GM23248 (cell line): ENCODE measurements around the gene SWAP70. TPM values are rescaled to one million over a fixed set of nuclear protein-coding genes. Genes with fewer than 3 reads are reported as not detected.
A peak's percentile ranks its signal among the peaks of the same experiment; 100 is the strongest.

Source experiments
- DNase-seq: peaks from one replicate; pipeline ENCODE4 v3.0.0-alpha.2; 2015
- H2AFZ ChIP-seq: fragments of 200-600 bp; sonication (generic); 2 replicates; pipeline ENCODE4 v1.6.1; 2016; ENCODE audit warnings: antibody characterized with exemption
- H3F3A ChIP-seq: fragments of 200-600 bp; sonication (generic); 2 replicates; pipeline ENCODE4 v1.6.1; 2016; ENCODE audit warnings: mild to moderate bottlenecking, antibody characterized with exemption, mixed run types; ENCODE audit not compliant: insufficient read depth
- H3K27ac ChIP-seq: fragments of 200-600 bp; sonication (generic); 2 replicates; pipeline ENCODE4 v1.5.1; 2016; ENCODE audit warnings: mild to moderate bottlenecking
- H3K27me3 ChIP-seq: fragments of 200-600 bp; sonication (generic); replicated peaks from 2 replicates; pipeline ENCODE4 v1.6.1; 2016; ENCODE audit warnings: mild to moderate bottlenecking; ENCODE audit not compliant: insufficient read depth
- H3K36me3 ChIP-seq: fragments of 200-600 bp; sonication (generic); 2 replicates; pipeline ENCODE4 v1.6.1; 2016; ENCODE audit warnings: low read depth, mild to moderate bottlenecking
- H3K4me1 ChIP-seq: fragments of 200-600 bp; sonication (generic); 2 replicates; pipeline ENCODE4 v1.6.1; 2016; ENCODE audit warnings: mild to moderate bottlenecking; ENCODE audit not compliant: insufficient read depth
- H3K4me2 ChIP-seq: fragments of 200-600 bp; sonication (generic); one replicate; pipeline ENCODE4 v1.6.1; 2016; ENCODE audit warnings: mild to moderate bottlenecking; ENCODE audit not compliant: unreplicated experiment
- H3K4me3 ChIP-seq: fragments of 200-600 bp; sonication (generic); 2 replicates; pipeline ENCODE4 v1.5.1; 2016; ENCODE audit warnings: mild to moderate bottlenecking
- H3K79me2 ChIP-seq: fragments of 200-600 bp; sonication (generic); 2 replicates; pipeline ENCODE4 v1.6.1; 2016; ENCODE audit warnings: mild to moderate bottlenecking; ENCODE audit not compliant: insufficient read depth
- H3K9ac ChIP-seq: fragments of 200-600 bp; sonication (generic); 2 replicates; pipeline ENCODE4 v1.6.1; 2016; ENCODE audit warnings: mild to moderate bottlenecking
- H3K9me2 ChIP-seq: fragments of 200-600 bp; sonication (generic); 2 replicates; pipeline ENCODE4 v1.6.1; 2016; ENCODE audit warnings: mixed run types, mild to moderate bottlenecking, moderate library complexity; ENCODE audit not compliant: insufficient read depth
- H3K9me3 ChIP-seq: fragments of 200-600 bp; sonication (generic); one replicate; pipeline ENCODE4 v1.6.1; 2017; ENCODE audit warnings: low read depth
- H4K20me1 ChIP-seq: fragments of 200-600 bp; sonication (generic); 2 replicates; pipeline ENCODE4 v1.6.0; 2016; ENCODE audit not compliant: insufficient read depth
- EZH2 ChIP-seq: fragments of 200-600 bp; sonication (generic); IDR thresholded peaks from 2 replicates; pipeline ENCODE4 v1.6.1; 2018; ENCODE audit warnings: antibody characterized with exemption, mild to moderate bottlenecking; ENCODE audit not compliant: insufficient read depth, poor library complexity, severe bottlenecking
- EZH2phosphoT487 ChIP-seq: fragments of 200-600 bp; sonication (generic); IDR thresholded peaks from 2 replicates; pipeline ENCODE4 v1.6.1; 2018; ENCODE audit warnings: antibody characterized with exemption, moderate library complexity, mild to moderate bottlenecking, low read depth; ENCODE audit not compliant: insufficient read depth
- WGBS, 2 experiments: methylation state at CpG; one replicate each; pipeline ENCODE4 v1.1.6; 2015 to 2017; ENCODE audit warnings: low lambda C conversion rate in 2 of 2, low coverage in 1 of 2; ENCODE audit errors: missing lambda C conversion rate in 2 of 2; 5-methylcytosine and 5-hydroxymethylcytosine counted together
- in situ Hi-C: fragments of 300-500 bp; cut with MboI; formaldehyde crosslinking; loops from 2 replicates; pipeline ENCODE4 v1.15.0; 2020
- polyA plus RNA-seq: library from polyadenylated mRNA; unstranded; fragments of >200 nt; fragmentation: Nextera tagmentation; extraction: Ambion mirVana; gene quantifications from 2 replicates; pipeline ENCODE4 v1.2.1, GENCODE V29; 2016
- total RNA-seq: library from RNA; depleted of rRNA; stranded (reverse); fragments of >200 nt; shearing (Covaris generic); gene quantifications from 2 replicates; pipeline ENCODE4 v1.2.3, GENCODE V29; 2014

SWAP70 gene
- total and polyA plus RNA-seq, 2 experiments from 2014 or later: 46.4 to 73.3 TPM

GRCh38 chr11:9773524-9773923, 109.6 kb downstream of the SWAP70 start:
- no peak overlapping the region for H2AFZ ChIP-seq
- DNase-seq: no peak
- 0 out of 2 replicates have a peak overlapping the region, but pooled peaks have one; percentile 53 for H3K27ac ChIP-seq
- in situ Hi-C loops: no loop called here
- no peaks in the 10 kb centered on the region for H4K20me1 ChIP-seq
- H3K4me3 ChIP-seq: no peak overlapping the region
- H3K9ac ChIP-seq: no peak overlapping the region
- peaks cover 11% of the 10 kb centered on the region; the same call in 1 of the 2 replicates for H3K79me2 ChIP-seq
- TF ChIP-seq EZH2phosphoT487 (no peak), EZH2 (no peak)
- H3K27me3 ChIP-seq: no peaks in the 10 kb centered on the region
- peaks cover 31% of the 10 kb centered on the region for H3K4me1 ChIP-seq
- H3F3A ChIP-seq: peaks cover 34% of the 10 kb centered on the region
- H3K9me2 ChIP-seq: no peaks in the 10 kb centered on the region
- 86 to 90% methylated on average over 2 of the region's 2 CpGs for whole genome bisulfite sequencing, 2 experiments
- H3K36me3 ChIP-seq: no peaks in the 10 kb centered on the region; the same call in 1 of the 2 replicates
- no peaks in the 10 kb centered on the region for H3K9me3 ChIP-seq
- no peak overlapping the region for H3K4me2 ChIP-seq

- H3K4me2 ChIP-seq: no peak overlapping the region
- H3K36me3 ChIP-seq: no peaks in the 10 kb centered on the region; the same call in 1 of the 2 replicates
- peaks cover 14% of the 10 kb centered on the region; the same call in 1 of the 2 replicates for H3K79me2 ChIP-seq
- H3F3A ChIP-seq: peaks cover 34% of the 10 kb centered on the region
- no peak overlapping the region for H3K9ac ChIP-seq
- TF ChIP-seq EZH2: no peak
- TF ChIP-seq EZH2phosphoT487: no peak
- peak overlapping the region; percentile 53 for H3K27ac ChIP-seq
- no peak overlapping the region for H3K4me3 ChIP-seq
- no peaks in the 10 kb centered on the region for H3K9me3 ChIP-seq
- no peak overlapping the region for H2AFZ ChIP-seq
- H3K9me2 ChIP-seq: no peaks in the 10 kb centered on the region
- no peaks in the 10 kb centered on the region for H4K20me1 ChIP-seq
- no peaks in the 10 kb centered on the region for H3K27me3 ChIP-seq
- in situ Hi-C loops: no loop called here
- H3K4me1 ChIP-seq: peaks cover 31% of the 10 kb centered on the region
- DNase-seq: no peak
Measured at GRCh38 chr11:9774109-9774508, 110.2 kb downstream of the SWAP70 start.

DNA sequence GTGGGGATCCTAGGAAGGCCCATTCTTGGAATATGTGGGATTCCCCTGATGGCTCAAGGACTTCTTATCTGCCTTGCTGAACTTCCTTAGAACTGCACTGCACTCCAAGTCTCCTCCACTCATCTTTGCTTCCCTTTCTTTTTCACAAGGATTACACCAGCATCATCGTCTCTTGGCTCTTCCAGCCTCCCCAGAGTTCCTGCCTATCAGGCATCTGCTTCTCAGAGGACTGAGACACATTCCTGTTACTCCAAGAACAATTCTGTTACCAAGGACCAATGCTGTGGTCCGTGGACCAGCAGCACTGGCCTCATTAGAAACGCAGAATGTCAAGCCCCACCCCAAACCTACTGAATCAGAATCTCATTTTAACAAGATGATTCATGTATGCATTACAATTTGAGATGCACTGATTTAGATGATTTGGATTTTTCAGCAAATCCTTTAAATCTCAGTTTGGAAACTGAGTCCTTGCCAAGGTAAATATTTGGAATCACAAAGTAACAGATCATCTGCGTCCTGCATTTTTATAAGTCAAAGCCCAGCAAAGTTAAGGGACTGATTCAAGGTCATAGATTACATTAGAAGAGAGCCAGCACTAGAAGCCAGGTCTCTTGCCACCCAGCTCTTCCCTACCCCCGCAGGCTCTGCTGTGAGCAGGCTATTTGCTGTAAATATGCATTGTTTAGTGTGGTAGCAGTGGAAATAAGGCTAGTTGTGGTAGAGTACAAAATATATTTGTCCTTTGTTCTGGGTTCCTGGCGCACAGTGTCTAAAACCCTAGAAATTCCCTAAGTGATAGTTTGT, 110.9 kb downstream of the SWAP70 start:
- TF ChIP-seq EZH2: no peak
- TF ChIP-seq EZH2phosphoT487: no peak
- in situ Hi-C loops: no loop called here
- peak overlapping the region; percentile 0; the same call in 1 of the 2 replicates for H3K9ac ChIP-seq

DNA sequence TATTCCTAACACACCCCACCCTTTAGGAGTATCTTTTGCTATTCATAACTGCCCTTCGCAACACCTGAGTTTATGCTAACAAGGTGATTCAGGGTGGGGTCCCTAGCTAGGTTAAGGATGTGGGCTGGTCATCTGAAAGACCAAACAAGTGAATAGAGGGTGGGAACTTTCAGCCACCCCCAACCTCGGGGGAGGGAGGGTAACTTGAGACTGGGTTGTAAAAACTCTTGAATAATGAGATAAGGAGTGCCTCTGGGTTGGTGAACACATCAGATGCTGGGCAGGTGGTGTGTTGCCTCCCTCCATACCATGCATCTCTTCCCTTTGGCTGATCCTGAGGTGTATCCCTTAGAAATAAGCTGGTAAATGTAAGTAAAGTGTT, 111.5 kb downstream of the SWAP70 start:
- H3K4me2 ChIP-seq: peak overlapping the region; percentile 50
- no peaks in the 10 kb centered on the region for H3K27me3 ChIP-seq
- in situ Hi-C loops: no loop called here
- no peak overlapping the region for H3K9ac ChIP-seq
- H2AFZ ChIP-seq: no peak overlapping the region
- H3K79me2 ChIP-seq: peaks cover 14% of the 10 kb centered on the region; the same call in 1 of the 2 replicates
- TF ChIP-seq EZH2 (no peak), EZH2phosphoT487 (no peak)
- H3K9me2 ChIP-seq: no peaks in the 10 kb centered on the region
- peaks cover 31% of the 10 kb centered on the region for H3K4me1 ChIP-seq
- peaks cover 11% of the 10 kb centered on the region; the same call in 1 of the 2 replicates for H3K36me3 ChIP-seq
- H4K20me1 ChIP-seq: no peaks in the 10 kb centered on the region
- H3F3A ChIP-seq: peaks cover 34% of the 10 kb centered on the region
- no peak for DNase-seq
- H3K27ac ChIP-seq: peak overlapping the region; percentile 53
- WGBS, 2 experiments: 62 to 78% methylated on average over 2 of the region's 2 CpGs
- no peaks in the 10 kb centered on the region for H3K9me3 ChIP-seq
- H3K4me3 ChIP-seq: no peak overlapping the region

More for the DNA sequence above, 110.9 kb downstream of the SWAP70 start:
- peak; percentile 88 for DNase-seq
- Histone ChIP-seq H3F3A (peaks cover 34% of the 10 kb centered on the region), H2AFZ (no peak overlapping the region), H3K27ac (peak overlapping the region; percentile 53), H3K36me3 (peaks cover 5% of the 10 kb centered on the region; the same call in 1 of the 2 replicates), H3K79me2 (peaks cover 14% of the 10 kb centered on the region; the same call in 1 of the 2 replicates), H3K9me3 (no peaks in the 10 kb centered on the region), H3K4me2 (peak overlapping the region; percentile 50), H3K4me3 (no peak overlapping the region), H4K20me1 (no peaks in the 10 kb centered on the region), H3K27me3 (no peaks in the 10 kb centered on the region), H3K4me1 (peaks cover 31% of the 10 kb centered on the region), H3K9me2 (no peaks in the 10 kb centered on the region)
- 23 to 28% methylated on average over 6 of the region's 6 CpGs for WGBS, 2 experiments
